Endothelial cell of umbilical vein (primary cell): Measurements from ENCODE around the gene TEAD4. TPM values are rescaled to one million over a fixed set of nuclear protein-coding genes. Genes with fewer than 3 reads are reported as not detected.

Experiments used
- BruUV-seq: library from RNA; stranded (reverse); fragments of 400-500 nt; replicated peaks from 2 replicates; lab custom pipeline; 2021; lab: Mats Ljungman, UMichigan
- CTCF ChIA-PET: fragments of 300-600, 350-600 bp; sonication (Branson Sonifier 250); formaldehyde crosslinking; loops from one replicate; lab custom pipeline; 2021; ENCODE audit warnings: antibody characterized with exemption, inconsistent platforms; lab: Charles Lee
- POLR2A ChIA-PET: fragments of 300-600, 350-600 bp; sonication (Branson Sonifier 250); formaldehyde crosslinking; loops from one replicate; lab custom pipeline; 2021; ENCODE audit warnings: antibody characterized with exemption, inconsistent platforms; lab: Charles Lee
- DNase-seq: peaks from one replicate; pipeline ENCODE4 v3.0.0-alpha.2; 2011; ENCODE audit warnings: low read depth, low spot score
- FAIRE-seq: peaks from 2 replicates; lab custom pipeline; 2011; peaks lifted over from hg19 to GRCh38; lab: Jason Lieb, UNC
- H2AFZ ChIP-seq: 2 replicates; pipeline ENCODE4 v1.6.0; 2012; ENCODE audit warnings: low read depth, low read length, control low read depth, inconsistent platforms
- H3K27ac ChIP-seq: 2 replicates; pipeline ENCODE4 v1.5.1; 2011; ENCODE audit warnings: low read depth, mild to moderate bottlenecking, control low read depth, low read length, moderate library complexity; ENCODE audit not compliant: insufficient read depth
- H3K27me3 ChIP-seq, 2 experiments: 2 replicates each; pipeline versions ENCODE4 v1.6.0 to v1.6.1; 2011; ENCODE audit warnings: low read length in 2 of 2, mixed read lengths in 1 of 2; ENCODE audit not compliant: control insufficient read depth in 2 of 2, insufficient read depth in 2 of 2
- H3K36me3 ChIP-seq, 2 experiments: 2 replicates in 1 of 2; 3 replicates in 1 of 2; pipeline ENCODE4 v1.5.1; 2011; ENCODE audit warnings: low read length in 2 of 2, mild to moderate bottlenecking in 1 of 2, moderate library complexity in 1 of 2; ENCODE audit not compliant: control insufficient read depth in 2 of 2, insufficient read depth in 2 of 2; ENCODE audit errors: extremely low read depth in 1 of 2
- H3K4me1 ChIP-seq: 3 replicates; pipeline ENCODE4 v1.5.1; 2011; ENCODE audit warnings: mild to moderate bottlenecking, low read length; ENCODE audit not compliant: control insufficient read depth, insufficient read depth; ENCODE audit errors: extremely low read depth
- H3K4me2 ChIP-seq: 2 replicates; pipeline ENCODE4 v1.6.1; 2011; ENCODE audit warnings: low read length, control low read depth, mixed read lengths; ENCODE audit not compliant: insufficient read depth
- H3K4me3 ChIP-seq, 3 experiments: fragments of 200-600 bp in 1 of 3; sonication (generic), shearing (Covaris generic) in 1 of 3; replicated peaks in 1 of 3; 2 replicates each; pipeline ENCODE4 v1.5.1; 2011 to 2016; ENCODE audit warnings: control low read depth in 3 of 3, low read length in 3 of 3, mild to moderate bottlenecking in 2 of 3, inconsistent platforms in 1 of 3, low read depth in 1 of 3, moderate library complexity in 1 of 3; ENCODE audit not compliant: insufficient read depth in 1 of 3
- H3K79me2 ChIP-seq: 2 replicates; pipeline ENCODE4 v1.6.0; 2012; ENCODE audit warnings: low read length, inconsistent platforms; ENCODE audit not compliant: control insufficient read depth, insufficient read depth
- H3K9ac ChIP-seq: replicated peaks from 2 replicates; pipeline ENCODE3; 2011; ENCODE audit warnings: low read length, control low read depth; ENCODE audit not compliant: insufficient read depth; ENCODE audit errors: extremely low read depth
- H3K9me1 ChIP-seq: replicated peaks from 3 replicates; pipeline ENCODE4 v1.6.0; 2011; ENCODE audit warnings: mild to moderate bottlenecking, low read length; ENCODE audit not compliant: control insufficient read depth, insufficient read depth; ENCODE audit errors: extremely low read depth
- H3K9me3 ChIP-seq: replicated peaks from 2 replicates; pipeline ENCODE4 v1.5.1; 2012; ENCODE audit warnings: low read length, inconsistent platforms; ENCODE audit not compliant: control insufficient read depth, insufficient read depth
- H4K20me1 ChIP-seq: replicated peaks from 2 replicates; pipeline ENCODE3; 2011; ENCODE audit warnings: mild to moderate bottlenecking, low read length; ENCODE audit not compliant: control insufficient read depth, insufficient read depth; ENCODE audit errors: extremely low read depth
- CTCF ChIP-seq, 2 donors: IDR thresholded peaks; 1 replicate in 1 of 2; 2 replicates in 1 of 2; pipeline ENCODE4 v1.5.1; 2011; ENCODE audit warnings: low read length in 2 of 2, mild to moderate bottlenecking in 2 of 2, moderate library complexity in 2 of 2, control low read depth in 1 of 2, inconsistent platforms in 1 of 2, low read depth in 1 of 2; ENCODE audit not compliant: insufficient read depth in 1 of 2; ENCODE audit errors: extremely low read depth in 1 of 2
- EZH2 ChIP-seq: IDR thresholded peaks from 2 replicates; pipeline ENCODE4 v1.6.1; 2012; ENCODE audit warnings: borderline replicate concordance, low read depth, mild to moderate bottlenecking, moderate library complexity, low read length, inconsistent platforms; ENCODE audit not compliant: severe bottlenecking
- FOS ChIP-seq: IDR thresholded peaks from 2 replicates; pipeline ENCODE4 v1.6.1; 2011; ENCODE audit warnings: mild to moderate bottlenecking, low read length, moderate library complexity, borderline replicate concordance; ENCODE audit not compliant: insufficient read depth
- GATA2 ChIP-seq: IDR thresholded peaks from 2 replicates; pipeline ENCODE4 v1.7.0; 2011; ENCODE audit warnings: low read depth, mild to moderate bottlenecking, moderate library complexity, mixed read lengths, low read length; ENCODE audit not compliant: insufficient read length, insufficient read depth
- JUN ChIP-seq: IDR thresholded peaks from 2 replicates; pipeline ENCODE4 v1.6.1; 2011; ENCODE audit warnings: borderline replicate concordance, low read depth; ENCODE audit not compliant: insufficient read length, insufficient read depth
- MAX ChIP-seq: IDR thresholded peaks from 2 replicates; pipeline ENCODE4 v1.6.1; 2011; ENCODE audit not compliant: insufficient read depth, insufficient read length
- MYC ChIP-seq: IDR thresholded peaks from one replicate; pipeline ENCODE4 v1.6.1; 2011; ENCODE audit warnings: mild to moderate bottlenecking, low read depth, low read length
- POLR2A ChIP-seq: IDR thresholded peaks from 2 replicates; pipeline ENCODE4 v1.6.1; 2012; ENCODE audit warnings: low read depth, mild to moderate bottlenecking, control low read depth, low read length
- POLR2AphosphoS5 ChIP-seq: IDR thresholded peaks from 2 replicates; pipeline ENCODE4 v1.6.1; 2012; ENCODE audit warnings: low read depth, mild to moderate bottlenecking, control low read depth, low read length, moderate library complexity; ENCODE audit not compliant: insufficient read depth
- dilution Hi-C: fragments of 300-500 bp; cut with MboI; formaldehyde crosslinking; loops from one replicate; pipeline ENCODE4 v1.15.0; 2019; ENCODE audit warnings: low sequenced_read_pairs; ENCODE audit not compliant: extremely low pct_ligation_motif_present
- intact Hi-C: fragments of 100-400 bp; cut with micrococcal nuclease; formaldehyde crosslinking; loops from one replicate; pipeline ENCODE4 v1.10.0; 2022
- polyA plus RNA-seq, 4 experiments: library from polyadenylated mRNA; depleted of rRNA in 3 of 4; stranded (reverse) in 3 of 4; unstranded in 1 of 4; fragments of >200 nt; gene quantifications; 2 replicates each; pipeline versions ENCODE4 v1.2.1 to v1.2.3, GENCODE V29; 2011 to 2012; ENCODE audit warnings: missing spikeins in 1 of 4
- total RNA-seq: library from RNA; stranded (reverse); gene quantifications from 2 replicates; pipeline ENCODE4 v1.2.3, GENCODE V29; 2021

The TEAD4 gene
- total and polyA plus RNA-seq, 2 donors (not counting 3 experiments of a cell fraction or from before 2014, with no cell fraction given) = 34.4 to 46.0 TPM

GRCh38 chr12:3040026-3040656 lies 80.9 kb downstream of the TEAD4 start:
- H3K36me3 ChIP-seq = peaks cover 0 to 12% of the 10 kb centered on the region in 2 experiments
- H3K9ac ChIP-seq = no peak overlapping the region
- H2AFZ ChIP-seq = no peak overlapping the region
- dilution Hi-C loops = no loop called here
- H3K27ac ChIP-seq = no peak overlapping the region
- no peaks in the 10 kb centered on the region for H3K27me3 ChIP-seq
- H3K4me1 ChIP-seq = no peaks in the 10 kb centered on the region
- DNase-seq (no peak), FAIRE-seq (no peak)
- no peaks in the 10 kb centered on the region for H4K20me1 ChIP-seq
- no TSS peak for BruUV-seq
- H3K4me2 ChIP-seq = no peak overlapping the region
- no peaks in the 10 kb centered on the region for H3K79me2 ChIP-seq
- ChIA-PET POLR2A (interaction anchor here (0.6 kb wide), 1 partner anchor 166 kb away, joined by 4 read pairs; no protein-coding TSS in a partner anchor), CTCF (no interaction called here)
- intact Hi-C loops = no loop called here
- H3K9me1 ChIP-seq = no peaks in the 10 kb centered on the region
- H3K9me3 ChIP-seq = no peaks in the 10 kb centered on the region
- no peak for TF ChIP-seq JUN
- no peak for TF ChIP-seq CTCF (IDR thresholded peaks at IDR 0.05; ENCODE audit: extremely low read depth in 1 of 2, insufficient read depth in 1 of 2, low read depth in 1 of 2, low read length in 2 of 2)
- no peak for TF ChIP-seq MYC
- TF ChIP-seq GATA2 = no peak
- no peak for TF ChIP-seq EZH2
- TF ChIP-seq FOS = no peak
- no peak for TF ChIP-seq POLR2A
- no peak for TF ChIP-seq POLR2AphosphoS5
- TF ChIP-seq MAX = no peak
- no peak overlapping the region for H3K4me3 ChIP-seq
